Endodermal cell (in vitro differentiated cells): ENCODE measurements around the gene SLC26A11. TPM values are rescaled to one million over a fixed set of nuclear protein-coding genes. Genes with fewer than 3 reads are reported as not detected.

Experiments
- DNase-seq: peaks from one replicate; pipeline ENCODE4 v3.0.0-alpha.2; 2017
- H3K27ac ChIP-seq: 2 replicates; pipeline ENCODE4 v1.5.1; 2013; ENCODE audit warnings: mild to moderate bottlenecking, low read depth, low read length, moderate library complexity
- H3K27me3 ChIP-seq: 2 replicates; pipeline ENCODE4 v1.6.1; 2013; ENCODE audit warnings: mild to moderate bottlenecking, low read length, moderate library complexity; ENCODE audit not compliant: insufficient read depth, control insufficient read depth, poor library complexity, severe bottlenecking
- H3K36me3 ChIP-seq: 2 replicates; pipeline ENCODE4 v1.7.0; 2013; ENCODE audit warnings: mild to moderate bottlenecking, low read length, moderate library complexity; ENCODE audit not compliant: control insufficient read depth, insufficient read depth
- H3K4me1 ChIP-seq: one replicate; pipeline ENCODE4 v1.7.0; 2013; ENCODE audit warnings: low read length; ENCODE audit not compliant: control insufficient read depth, insufficient read depth
- H3K4me3 ChIP-seq: 2 replicates; pipeline ENCODE4 v1.5.1; 2013; ENCODE audit warnings: mild to moderate bottlenecking, low read length, moderate library complexity
- H3K9ac ChIP-seq: 2 replicates; pipeline ENCODE4 v1.6.1; 2013; ENCODE audit warnings: mild to moderate bottlenecking, low read length, moderate library complexity; ENCODE audit not compliant: poor library complexity, severe bottlenecking; ENCODE audit errors: extremely low read depth
- H3K9me3 ChIP-seq: 2 replicates; pipeline ENCODE4 v1.6.1; 2013; ENCODE audit warnings: mild to moderate bottlenecking, low read length, moderate library complexity; ENCODE audit not compliant: control insufficient read depth
- H3K27ac Mint-ChIP-seq: 2 replicates; pipeline ENCODE4 v1.8.0; 2020; ENCODE audit warnings: mixed read lengths
- H3K27me3 Mint-ChIP-seq: 2 replicates; pipeline ENCODE4 v1.8.0; 2021; ENCODE audit warnings: mild to moderate bottlenecking, mixed read lengths; ENCODE audit not compliant: insufficient read depth
- H3K36me3 Mint-ChIP-seq: 2 replicates; pipeline ENCODE4 v1.8.0; 2020; ENCODE audit warnings: low read depth, mixed read lengths
- H3K4me1 Mint-ChIP-seq: 2 replicates; pipeline ENCODE4 v1.8.0; 2020; ENCODE audit warnings: mixed read lengths
- H3K4me3 Mint-ChIP-seq: 2 replicates; pipeline ENCODE4 v1.8.0; 2020; ENCODE audit warnings: mild to moderate bottlenecking, moderate library complexity, mixed read lengths
- H3K9me3 Mint-ChIP-seq: 2 replicates; pipeline ENCODE4 v1.8.0; 2020; ENCODE audit warnings: mild to moderate bottlenecking, mixed read lengths
- CTCF ChIP-seq: fragments of 200-600 bp; sonication (generic); conservative IDR thresholded peaks from 2 replicates; pipeline ENCODE4 v1.5.0; 2021; ENCODE audit warnings: antibody characterized with exemption, mild to moderate bottlenecking
- WGBS, 2 experiments: methylation state at CpG; one replicate each; pipeline versions ENCODE4 v1.1.5 to v1.1.7; 2013; ENCODE audit warnings: missing lambda C conversion rate in 2 of 2, mixed read lengths in 1 of 2; ENCODE audit not compliant: insufficient coverage in 1 of 2, insufficient read length in 1 of 2; 5-methylcytosine and 5-hydroxymethylcytosine counted together
- total RNA-seq, 2 donors: library from RNA; stranded (reverse); fragmentation: NEBNext Ultra II Directional in 1 of 2; extraction: Animal tissue kit (Norgen Biotek cat#: 25700) in 1 of 2; gene quantifications; 2 replicates in 1 of 2; 3 replicates in 1 of 2; pipeline ENCODE4 v1.2.1, GENCODE V29; 2021

The SLC26A11 gene
- total RNA-seq, 2 donors from 2014 or later = 43.7 to 48.2 TPM

GRCh38 chr17:80225230-80225629, 5.0 kb downstream of the SLC26A11 start:
- Histone ChIP-seq H3K27me3 (no peaks in the 10 kb centered on the region), H3K4me1 (no peaks in the 10 kb centered on the region), H3K27ac (no peak overlapping the region), H3K4me3 (no peak overlapping the region), H3K9me3 (no peaks in the 10 kb centered on the region), H3K9ac (no peak overlapping the region), H3K36me3 (peaks cover 42% of the 10 kb centered on the region)
- TF ChIP-seq CTCF = no peak
- Mint-ChIP-seq H3K4me3 (no peak overlapping the region), H3K27ac (no peak overlapping the region), H3K9me3 (peaks cover 2% of the 10 kb centered on the region), H3K27me3 (no peaks in the 10 kb centered on the region), H3K36me3 (peaks cover 40% of the 10 kb centered on the region), H3K4me1 (peaks cover 13% of the 10 kb centered on the region)
- peak; percentile 77 for DNase-seq
- WGBS, 2 experiments = 82 to 94% methylated on average over 3 to 6 of the region's 6 CpGs

GRCh38 chr17:80227156-80227555, 6.9 kb downstream of the SLC26A11 start:
- H3K27ac Mint-ChIP-seq = no peak overlapping the region
- no peak overlapping the region for H3K4me3 Mint-ChIP-seq
- Histone ChIP-seq H3K27ac (peak overlapping the region; percentile 16), H3K9me3 (peaks cover 16% of the 10 kb centered on the region), H3K27me3 (no peaks in the 10 kb centered on the region), H3K36me3 (peaks cover 59% of the 10 kb centered on the region), H3K4me1 (no peaks in the 10 kb centered on the region), H3K9ac (no peak overlapping the region), H3K4me3 (no peak overlapping the region)
- TF ChIP-seq CTCF = no peak
- H3K27me3 Mint-ChIP-seq = no peaks in the 10 kb centered on the region
- WGBS, 2 experiments = 94 to 100% methylated on average over 1 to 4 of the region's 4 CpGs
- H3K36me3 Mint-ChIP-seq = peaks cover 56% of the 10 kb centered on the region
- H3K4me1 Mint-ChIP-seq = peaks cover 10% of the 10 kb centered on the region
- no peak for DNase-seq
- peaks cover 16% of the 10 kb centered on the region for H3K9me3 Mint-ChIP-seq

- no peak overlapping the region for H3K4me3 Mint-ChIP-seq
- H3K27ac Mint-ChIP-seq = no peak overlapping the region
- no peaks in the 10 kb centered on the region for H3K27me3 Mint-ChIP-seq
- Histone ChIP-seq H3K36me3 (peaks cover 64% of the 10 kb centered on the region), H3K4me3 (no peak overlapping the region), H3K27me3 (no peaks in the 10 kb centered on the region), H3K4me1 (no peaks in the 10 kb centered on the region), H3K9me3 (peaks cover 21% of the 10 kb centered on the region), H3K27ac (no peak overlapping the region), H3K9ac (no peak overlapping the region)
- peaks cover 21% of the 10 kb centered on the region for H3K9me3 Mint-ChIP-seq
- WGBS, 2 experiments = 95 to 97% methylated on average over 10 to 11 of the region's 11 CpGs
- H3K36me3 Mint-ChIP-seq = peaks cover 57% of the 10 kb centered on the region
- peaks cover 10% of the 10 kb centered on the region for H3K4me1 Mint-ChIP-seq
- TF ChIP-seq CTCF = no peak
- DNase-seq = peak; percentile 48
Measured at GRCh38 chr17:80227666-80228065, 7.4 kb downstream of the SLC26A11 start.
